Astrocyte of the spinal cord (primary cell): Measurements from ENCODE around the gene FGD6.
A peak's percentile ranks its signal among the peaks of the same experiment; 100 is the strongest.
"Not testable (repeated sequence)": the region's sequence is repeated elsewhere in the genome, so short reads cannot be mapped to it uniquely, and the experiment has no call there.

Experiments
- DNase-seq: peaks from one replicate; pipeline ENCODE4 v3.0.0; 2011; ENCODE audit warnings: low read depth, low spot score
- H3K4me3 ChIP-seq: 2 replicates; pipeline ENCODE4 v1.5.1; 2011; ENCODE audit warnings: low read depth, mild to moderate bottlenecking, low read length, moderate library complexity
- in situ Hi-C: cut with HindIII; loops from 2 replicates; pipeline ENCODE4 v1.10.0; 2017; ENCODE audit warnings: low sequenced_read_pairs
- TF ChIP-seq, protein P1 (sequence below): IDR thresholded peaks from 2 replicates; pipeline ENCODE4 v1.5.1; 2012; ENCODE audit warnings: low read depth, mild to moderate bottlenecking, low read length, inconsistent platforms

Gene FGD6

GRCh38 chr12:95096378-95096777 lies 120.9 kb downstream of the FGD6 start:
- TF ChIP-seq, protein P1, sequence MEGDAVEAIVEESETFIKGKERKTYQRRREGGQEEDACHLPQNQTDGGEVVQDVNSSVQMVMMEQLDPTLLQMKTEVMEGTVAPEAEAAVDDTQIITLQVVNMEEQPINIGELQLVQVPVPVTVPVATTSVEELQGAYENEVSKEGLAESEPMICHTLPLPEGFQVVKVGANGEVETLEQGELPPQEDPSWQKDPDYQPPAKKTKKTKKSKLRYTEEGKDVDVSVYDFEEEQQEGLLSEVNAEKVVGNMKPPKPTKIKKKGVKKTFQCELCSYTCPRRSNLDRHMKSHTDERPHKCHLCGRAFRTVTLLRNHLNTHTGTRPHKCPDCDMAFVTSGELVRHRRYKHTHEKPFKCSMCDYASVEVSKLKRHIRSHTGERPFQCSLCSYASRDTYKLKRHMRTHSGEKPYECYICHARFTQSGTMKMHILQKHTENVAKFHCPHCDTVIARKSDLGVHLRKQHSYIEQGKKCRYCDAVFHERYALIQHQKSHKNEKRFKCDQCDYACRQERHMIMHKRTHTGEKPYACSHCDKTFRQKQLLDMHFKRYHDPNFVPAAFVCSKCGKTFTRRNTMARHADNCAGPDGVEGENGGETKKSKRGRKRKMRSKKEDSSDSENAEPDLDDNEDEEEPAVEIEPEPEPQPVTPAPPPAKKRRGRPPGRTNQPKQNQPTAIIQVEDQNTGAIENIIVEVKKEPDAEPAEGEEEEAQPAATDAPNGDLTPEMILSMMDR, result no peak
- in situ Hi-C loops, result no loop called here
- no peak overlapping the region for H3K4me3 ChIP-seq
- DNase-seq, result no peak

GRCh38 chr12:95095866-95096265 lies 121.4 kb downstream of the FGD6 start:
- H3K4me3 ChIP-seq, DNase-seq, in situ Hi-C loops: not testable (repeated sequence)

- no peak overlapping the region for H3K4me3 ChIP-seq
- DNase-seq, result no peak
- TF ChIP-seq, protein P1, result no peak
- in situ Hi-C loops, result no loop called here
Observed at GRCh38 chr12:95089462-95089861, 127.8 kb downstream of the FGD6 start.

- H3K4me3 ChIP-seq, result no peak overlapping the region
- TF ChIP-seq, protein P1, result no peak
- in situ Hi-C loops, result no loop called here
- DNase-seq, result no peak
Observed at GRCh38 chr12:95088379-95088778, 128.9 kb downstream of the FGD6 start.

GRCh38 chr12:95085612-95086011 lies 131.7 kb downstream of the FGD6 start:
- H3K4me3 ChIP-seq, result no peak overlapping the region
- DNase-seq, result no peak
- in situ Hi-C loops, result no loop called here
- TF ChIP-seq, protein P1, result no peak

DNA sequence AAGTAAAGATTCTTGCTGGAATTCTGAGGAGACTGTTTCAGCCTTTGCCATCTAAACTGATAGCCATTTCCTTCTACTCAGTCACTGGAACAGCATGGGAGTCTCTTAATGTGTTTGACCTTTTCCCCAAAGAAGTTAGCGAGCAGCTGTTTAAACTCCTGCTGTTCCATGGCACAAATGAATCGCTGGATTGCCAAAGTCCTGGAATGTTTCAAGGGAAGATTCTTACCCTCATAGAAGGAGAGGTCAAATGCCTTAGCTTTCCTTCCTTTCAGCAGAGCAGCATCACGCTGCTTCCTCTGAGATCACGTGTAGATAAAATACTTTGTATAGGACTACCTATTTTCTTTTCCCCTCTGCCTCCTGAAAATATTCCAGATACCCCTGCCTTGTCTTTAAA lies 133.3 kb downstream of the FGD6 start:
- in situ Hi-C loops, result no loop called here
- no peak overlapping the region for H3K4me3 ChIP-seq
- TF ChIP-seq, protein P1, result no peak
- peak; percentile 78 for DNase-seq

GRCh38 chr12:95083471-95083870 lies 133.8 kb downstream of the FGD6 start:
- in situ Hi-C loops, result no loop called here
- H3K4me3 ChIP-seq, result no peak overlapping the region
- TF ChIP-seq, protein P1, result no peak
- DNase-seq, result no peak
